NOMO-1 treated with DMSO at 0.1 percent for 48 hours (cell line): ENCODE results near the gene PRR35.
A peak's percentile ranks its signal among the peaks of the same experiment; 100 is the strongest.

ENCODE experiments used
- DNase-seq: peaks from one replicate; lab custom pipeline; 2025; ENCODE audit not compliant: unreplicated experiment; lab: John Stamatoyannopoulos, UW

Gene PRR35

DNA sequence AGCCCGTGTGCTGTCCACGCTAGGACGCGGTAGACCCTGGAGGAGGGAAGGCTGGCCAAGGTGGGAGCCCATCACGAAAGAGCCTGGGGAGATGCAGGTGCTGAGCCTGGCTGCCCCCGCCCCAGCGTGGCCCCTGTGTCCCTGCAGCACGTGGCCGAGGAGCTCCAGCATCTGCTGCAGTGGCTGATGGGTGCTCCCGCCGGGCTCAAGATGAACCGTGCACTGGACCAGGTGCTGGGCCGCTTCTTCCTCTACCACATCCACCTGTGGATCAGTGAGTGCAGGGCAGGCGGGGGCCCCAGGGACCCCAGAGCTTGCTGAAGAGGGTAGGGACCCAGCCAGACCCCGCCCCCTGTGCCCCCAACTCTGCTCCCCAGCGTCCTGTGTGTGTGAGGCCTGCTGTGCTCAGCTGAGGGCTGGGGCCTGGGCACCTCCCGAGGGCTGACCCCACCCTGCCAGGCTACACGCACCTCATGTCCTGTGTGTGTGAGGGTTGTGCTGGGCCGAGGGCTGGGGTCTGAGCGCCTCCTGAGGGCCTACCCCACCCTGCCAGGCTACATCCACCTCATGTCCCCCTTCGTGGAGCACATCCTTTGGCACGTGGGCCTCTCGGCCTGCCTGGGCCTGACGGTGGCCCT is 18.2 kb downstream of the PRR35 start:
- DNase-seq: no peak

DNA sequence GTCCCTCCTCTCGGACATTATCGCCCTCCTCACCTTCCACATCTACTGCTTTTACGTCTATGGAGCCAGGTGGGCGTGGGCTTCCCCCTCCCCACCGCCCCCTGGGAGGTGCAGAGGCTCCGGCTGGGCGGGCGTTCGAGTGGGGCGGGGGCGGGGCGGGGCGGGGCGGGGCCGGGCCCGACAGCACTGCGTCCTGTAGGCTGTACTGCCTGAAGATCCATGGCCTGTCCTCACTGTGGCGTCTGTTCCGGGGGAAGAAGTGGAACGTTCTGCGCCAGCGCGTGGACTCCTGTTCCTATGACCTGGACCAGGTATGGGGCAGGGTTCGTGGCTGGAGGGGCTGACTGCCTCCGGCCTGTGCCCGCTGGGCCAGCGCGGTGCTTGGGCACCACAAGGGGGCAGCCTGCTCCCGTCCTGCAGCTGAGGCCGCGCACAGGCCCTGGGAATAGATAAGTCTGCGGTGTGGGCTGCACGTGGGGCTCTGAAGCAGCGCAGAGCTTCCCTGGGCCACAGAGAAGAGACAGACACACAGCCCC is 18.7 kb downstream of the PRR35 start:
- DNase-seq: peak; percentile 79

DNA sequence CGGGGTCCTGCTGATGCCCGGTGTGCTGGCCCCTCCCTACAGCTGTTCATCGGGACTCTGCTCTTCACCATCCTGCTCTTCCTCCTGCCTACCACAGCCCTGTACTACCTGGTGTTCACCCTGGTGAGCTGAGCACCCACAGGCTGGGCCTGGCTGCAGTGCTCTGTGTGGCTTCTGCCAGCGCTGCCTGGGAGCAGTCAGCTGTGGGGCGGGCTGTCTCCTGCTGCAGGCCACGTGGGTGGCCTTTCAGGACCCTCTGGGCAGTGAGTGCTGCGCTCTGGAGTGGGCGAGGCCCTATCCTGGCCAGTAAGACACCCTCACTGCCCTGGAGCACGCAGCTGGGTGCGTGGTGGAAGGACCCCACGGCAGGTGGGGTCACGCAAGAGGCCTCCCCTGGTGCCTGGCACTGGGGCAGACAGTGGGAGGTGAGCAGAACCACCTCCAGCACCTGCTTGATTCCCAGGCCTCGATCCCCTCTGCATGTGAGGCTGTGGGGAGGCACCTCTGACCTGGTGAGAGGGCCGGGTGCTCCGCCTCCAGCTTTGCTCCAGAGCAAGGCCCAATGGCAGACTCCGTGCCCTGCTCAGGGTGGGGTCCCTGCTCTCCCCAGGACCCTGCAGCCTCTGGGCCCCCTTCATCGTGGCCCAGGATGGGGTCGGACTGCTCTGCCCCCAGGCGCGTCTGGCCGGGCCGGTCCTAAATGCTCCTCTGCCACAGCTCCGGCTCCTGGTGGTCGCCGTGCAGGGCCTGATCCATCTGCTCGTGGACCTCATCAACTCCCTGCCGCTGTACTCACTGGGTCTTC is 20.1 kb downstream of the PRR35 start:
- DNase-seq: no peak

DNA sequence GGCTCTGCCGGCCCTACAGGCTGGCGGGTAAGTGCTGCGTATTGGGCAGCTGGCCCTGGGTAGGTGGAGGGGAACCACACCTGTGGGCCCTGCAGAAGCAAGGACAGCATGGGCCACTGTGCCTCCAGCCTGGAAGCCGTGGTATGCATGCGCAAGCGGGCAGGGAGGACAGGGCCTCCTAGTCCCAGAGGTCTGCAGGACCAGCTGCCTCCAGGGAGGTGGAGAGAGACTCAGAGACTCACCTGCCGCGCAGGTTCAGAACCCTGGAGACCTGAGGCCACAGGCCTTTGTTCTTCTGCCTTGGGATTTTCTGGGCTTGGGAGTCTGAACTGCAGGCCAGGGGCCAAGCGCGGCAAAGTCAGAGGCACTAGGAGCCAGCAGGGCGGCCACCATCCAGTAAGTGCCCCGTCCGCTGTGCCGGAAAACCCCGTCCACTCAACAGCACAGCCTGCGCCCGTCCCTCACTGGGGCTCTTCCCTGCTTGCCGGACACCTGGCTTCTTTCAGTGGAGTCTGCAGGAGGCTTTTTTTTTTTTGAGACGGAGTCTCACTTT is 20.8 kb downstream of the PRR35 start:
- no peak for DNase-seq

DNA sequence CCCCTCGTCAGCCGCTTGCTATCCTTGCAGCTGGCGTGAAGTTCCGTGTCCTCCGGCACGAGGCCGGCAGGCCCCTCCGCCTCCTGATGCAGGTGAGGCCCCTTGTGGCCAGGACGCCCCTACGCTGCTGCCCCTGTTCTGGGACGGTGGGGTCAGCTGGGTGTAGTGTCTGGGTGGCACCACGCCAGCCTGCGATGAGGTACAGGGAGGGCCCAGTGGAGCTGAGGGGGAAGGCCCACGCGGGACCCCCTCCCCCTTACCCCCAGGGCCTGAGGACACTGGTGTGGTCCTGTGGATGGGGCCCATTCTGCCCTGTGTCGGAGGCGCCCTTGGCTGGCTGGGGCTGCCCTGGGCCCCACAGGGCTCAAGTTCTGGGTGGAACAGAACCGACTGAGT is 22.0 kb downstream of the PRR35 start:
- no peak for DNase-seq

DNA sequence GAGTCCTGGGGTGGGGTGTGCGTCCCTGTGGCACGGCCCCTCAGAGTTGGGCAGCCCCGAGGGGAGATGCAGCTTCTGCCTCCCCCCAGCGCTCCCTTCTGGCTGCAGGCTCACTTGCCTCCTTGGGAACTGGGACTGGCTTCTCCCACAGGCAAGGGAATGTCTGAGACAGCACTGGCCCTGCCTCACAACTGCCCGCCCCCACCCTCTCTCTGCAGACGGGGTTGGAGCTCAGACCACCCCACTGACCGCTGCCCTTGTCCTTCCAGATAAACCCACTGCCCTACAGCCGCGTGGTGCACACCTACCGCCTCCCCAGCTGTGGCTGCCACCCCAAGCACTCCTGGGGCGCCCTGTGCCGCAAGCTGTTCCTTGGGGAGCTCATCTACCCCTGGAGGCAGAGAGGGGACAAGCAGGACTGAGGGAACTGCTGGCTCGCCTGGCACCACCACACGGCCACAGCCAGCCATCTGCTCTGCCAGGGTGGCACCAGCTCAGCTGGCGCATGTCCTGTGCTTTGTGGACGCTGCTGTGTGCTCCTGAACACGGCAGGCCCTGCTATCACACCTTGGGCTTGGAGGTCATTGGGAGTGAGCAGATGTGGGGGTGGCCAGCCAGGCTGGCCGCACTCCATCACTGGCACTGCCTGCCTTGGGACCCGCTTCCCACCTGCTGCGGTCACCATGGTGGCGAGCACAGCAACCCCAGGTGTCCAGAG is 22.6 kb downstream of the PRR35 start:
- no peak for DNase-seq

DNA sequence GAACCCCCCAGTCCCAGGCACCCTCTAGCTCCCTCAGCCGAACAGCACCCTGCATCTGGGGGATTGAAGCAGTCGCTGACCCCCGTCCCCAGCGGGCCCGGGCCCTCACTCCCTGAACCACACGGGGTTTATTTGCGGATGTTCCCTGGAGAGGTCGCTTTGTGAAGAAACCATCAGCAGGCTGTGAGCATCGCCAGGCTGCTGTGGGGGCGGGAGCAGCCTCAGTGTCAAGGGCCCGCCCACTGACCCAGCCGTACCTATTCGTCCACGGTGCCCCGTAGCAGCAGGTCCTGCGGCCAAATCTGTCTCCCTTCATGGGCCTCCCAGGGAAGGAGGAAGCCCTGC is 23.2 kb downstream of the PRR35 start:
- no peak for DNase-seq

DNA sequence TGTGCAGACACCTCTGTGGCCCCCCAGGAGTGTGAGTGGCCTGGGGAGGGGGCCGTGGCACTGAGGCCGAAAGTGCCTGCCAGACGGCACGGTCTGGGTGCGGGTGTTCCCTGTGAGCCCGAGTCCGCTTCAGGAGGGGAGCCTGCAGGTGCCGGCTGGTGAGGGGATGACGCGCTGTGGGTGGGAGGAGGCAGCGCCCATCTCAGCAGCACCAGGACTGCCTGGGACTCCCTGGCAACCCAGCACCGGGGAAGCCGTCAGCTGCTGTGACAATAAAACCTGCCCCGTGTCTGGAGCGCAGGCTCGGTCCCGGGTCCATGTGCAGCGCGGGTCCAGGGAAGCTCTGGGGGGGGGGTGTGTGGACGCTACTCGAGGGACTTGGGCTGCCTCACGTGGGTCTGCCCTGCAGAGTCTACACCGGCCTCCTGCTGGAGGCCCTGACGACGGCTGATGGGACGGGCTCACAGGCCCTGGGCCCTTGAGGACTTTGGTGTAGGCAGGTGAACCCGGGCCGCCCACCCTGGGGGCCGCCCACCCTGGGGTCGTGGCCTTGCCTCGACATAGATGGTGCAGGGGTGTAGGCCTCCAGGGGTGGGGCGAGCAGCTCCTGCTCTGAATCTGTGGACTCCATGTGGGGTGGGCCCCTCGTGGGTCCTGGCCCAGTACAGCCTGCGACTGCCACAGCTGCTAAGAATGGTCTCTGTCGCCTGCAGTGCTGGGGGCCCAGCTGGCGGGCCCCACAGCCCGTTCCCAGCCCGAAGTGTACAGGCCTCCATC is 23.8 kb downstream of the PRR35 start:
- no peak for DNase-seq

DNA sequence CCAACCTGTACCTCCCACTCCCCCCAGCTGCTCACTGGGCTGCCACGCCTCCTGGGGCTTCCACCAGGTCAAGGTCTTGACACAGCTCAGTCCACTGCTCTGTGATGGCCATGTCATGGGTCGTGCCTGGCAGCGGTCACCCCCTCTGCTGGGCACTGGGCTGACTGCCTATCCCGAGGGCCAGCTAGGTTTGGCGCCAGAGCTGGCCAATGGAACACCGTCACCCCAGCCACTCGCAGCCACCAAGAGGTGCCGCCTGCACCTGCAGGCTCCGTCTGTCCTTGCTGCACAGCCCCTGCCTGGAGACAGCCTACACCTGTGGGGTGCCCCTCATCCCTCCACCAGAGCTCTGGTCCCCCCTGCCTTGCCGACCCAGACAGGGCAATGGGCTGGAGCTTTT is 25.2 kb downstream of the PRR35 start:
- no peak for DNase-seq

DNA sequence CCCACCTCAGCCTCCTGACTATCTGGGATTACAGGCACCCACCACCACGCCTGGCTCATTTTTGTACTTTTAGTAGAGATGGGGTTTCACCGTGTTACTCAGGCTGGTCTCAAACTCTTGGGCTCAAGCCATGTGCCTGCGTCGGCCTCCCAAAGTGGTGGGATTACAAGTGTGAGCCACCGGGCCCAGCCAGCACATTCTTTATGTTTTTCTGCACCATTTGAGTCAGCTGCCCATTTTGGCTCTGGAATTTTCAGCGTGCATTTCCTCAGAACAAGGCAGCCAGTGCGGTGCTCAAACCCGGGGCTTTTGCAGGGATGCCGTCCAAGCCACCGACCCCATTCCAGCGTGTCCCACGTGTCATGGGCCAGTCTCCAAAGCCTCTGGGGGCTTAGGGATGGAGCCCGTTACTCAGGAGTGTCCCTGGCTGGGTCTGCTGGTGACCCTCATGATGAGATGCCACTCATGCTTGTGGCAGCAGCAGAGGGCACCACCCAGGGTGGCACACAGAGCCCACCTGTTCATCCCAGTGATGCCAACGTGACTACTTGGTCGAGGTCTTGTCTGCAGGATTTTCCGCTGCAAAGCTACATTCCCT is 26.0 kb downstream of the PRR35 start:
- no peak for DNase-seq

DNA sequence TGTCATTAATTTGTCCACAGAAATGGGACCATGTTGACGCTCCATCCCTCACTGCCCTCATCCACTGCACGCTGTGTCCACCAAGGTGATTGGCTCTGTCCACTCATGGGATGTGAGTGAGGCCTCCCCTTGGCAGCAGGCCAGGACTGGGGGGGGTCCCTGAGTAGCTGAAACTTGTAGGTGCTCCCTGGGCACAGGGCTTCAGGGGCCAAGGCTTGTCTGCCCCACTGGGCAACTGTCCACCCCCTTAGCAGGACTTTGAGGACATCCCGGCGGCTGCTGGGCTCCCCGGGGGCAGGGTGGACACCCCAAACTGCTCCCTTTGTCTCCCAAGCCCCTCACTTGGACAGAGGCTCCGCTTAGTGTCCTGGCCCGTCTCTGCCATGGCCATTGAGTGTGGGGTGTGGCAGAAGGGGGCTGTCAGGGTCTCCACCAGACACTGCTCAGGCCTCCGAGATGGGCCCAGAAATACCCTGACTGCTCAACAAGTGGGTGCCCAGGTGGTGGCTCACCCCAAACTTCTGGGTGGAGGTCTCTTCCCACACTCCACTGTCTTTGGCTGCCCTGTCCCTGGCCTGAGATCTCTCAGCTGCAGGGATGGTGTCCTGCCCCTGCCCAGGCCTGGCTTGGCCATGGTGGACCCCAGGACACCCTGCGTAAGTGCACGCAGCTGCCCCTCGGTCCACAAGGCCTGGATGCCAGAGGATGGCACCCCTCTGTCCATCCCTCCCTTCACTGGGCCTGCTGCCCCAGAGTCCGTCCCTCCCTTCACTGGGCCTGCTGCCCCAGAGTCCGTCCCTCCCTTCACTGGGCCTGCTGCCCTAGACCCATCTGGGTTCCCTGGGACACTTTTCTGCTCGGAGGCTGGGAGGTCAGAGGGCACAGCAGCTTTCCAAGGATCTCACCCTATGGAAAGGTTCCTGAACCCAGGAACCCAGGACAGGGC is 26.7 kb downstream of the PRR35 start:
- no peak for DNase-seq

DNA sequence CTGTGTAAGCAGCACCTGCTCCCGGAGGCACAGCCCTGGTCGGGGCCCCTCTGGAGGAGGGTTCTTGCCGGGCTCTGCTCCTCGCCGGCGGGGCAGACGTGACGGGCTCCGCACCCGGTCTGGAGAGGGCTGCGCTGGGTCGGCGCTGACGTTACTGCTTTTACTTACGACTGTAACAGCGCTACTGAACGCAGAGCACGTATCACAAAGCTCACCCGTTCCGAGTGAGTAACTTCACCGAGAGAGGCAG is 28.4 kb downstream of the PRR35 start:
- peak; percentile 46 for DNase-seq

DNA sequence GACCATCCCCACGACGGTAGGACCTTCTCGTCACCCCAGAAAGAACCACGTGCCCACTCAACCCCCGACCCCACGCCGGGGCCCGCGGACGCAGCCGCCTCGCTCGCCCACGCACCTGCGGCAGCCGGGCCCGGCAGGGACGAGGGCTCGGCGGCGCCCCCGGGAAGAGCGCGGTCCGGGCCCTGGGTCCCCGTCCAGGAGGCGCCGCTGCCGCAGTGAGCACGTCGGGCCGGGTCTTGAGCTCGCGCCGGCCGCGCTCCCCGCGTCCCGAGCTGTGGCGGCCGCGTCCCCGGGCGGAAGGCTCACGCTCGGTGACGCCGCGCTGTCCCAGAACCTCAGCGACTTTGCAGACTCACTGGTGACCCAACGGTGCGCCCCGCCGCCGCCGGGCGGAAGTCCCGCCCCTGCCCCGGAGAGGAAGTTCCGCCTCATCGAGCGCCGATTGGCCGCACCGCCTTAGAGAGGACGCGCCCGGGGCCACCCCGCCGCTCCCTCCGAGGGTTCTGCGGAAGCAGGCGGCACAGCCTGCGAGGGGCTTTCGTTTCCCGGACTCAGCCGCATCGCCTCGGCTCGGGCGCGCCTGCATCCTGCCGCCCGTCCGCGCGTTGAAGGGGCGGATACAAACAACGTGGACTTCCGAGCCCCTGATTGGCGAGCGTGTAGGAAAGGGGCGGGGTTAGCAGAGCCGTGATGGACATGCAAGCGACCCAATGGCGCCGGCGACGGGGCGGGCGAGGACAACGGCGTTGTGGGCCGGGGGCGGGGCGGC is 28.9 kb downstream of the PRR35 start:
- DNase-seq: peak; percentile 90

DNA sequence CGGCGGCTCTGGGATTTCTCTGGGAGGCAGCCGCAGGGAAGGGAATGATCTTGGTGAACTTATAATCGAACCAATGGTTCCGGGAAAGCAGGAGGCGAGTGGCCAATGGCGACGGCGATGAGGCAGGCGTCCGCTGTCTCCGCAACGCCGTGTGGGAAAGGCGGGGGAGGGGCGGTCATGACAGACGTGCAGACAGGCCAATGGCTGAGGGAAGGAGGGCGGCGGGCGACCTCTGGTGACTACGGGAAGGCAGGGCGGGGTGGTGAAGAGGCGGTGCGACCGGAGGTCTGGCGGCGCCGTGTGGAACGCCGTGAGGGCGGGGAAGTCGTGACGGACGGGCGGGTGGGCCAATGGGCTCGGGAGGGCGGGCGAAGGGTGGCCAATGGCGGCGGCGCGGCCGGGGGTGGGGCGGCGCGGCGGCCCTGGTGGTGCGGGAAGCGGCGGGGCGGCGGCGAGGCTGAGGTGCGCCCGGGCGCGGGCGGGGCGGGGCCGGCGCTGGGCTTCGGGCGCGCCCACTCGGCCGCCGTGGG is 29.5 kb downstream of the PRR35 start, which contains the start of gene RAB40C:
Gene RAB40C (plus strand): TSS at position 409 of the 530 bp plus-strand sequence. CDS start 226 bp downstream, outside the sequence.
- peak; percentile 94 for DNase-seq

DNA sequence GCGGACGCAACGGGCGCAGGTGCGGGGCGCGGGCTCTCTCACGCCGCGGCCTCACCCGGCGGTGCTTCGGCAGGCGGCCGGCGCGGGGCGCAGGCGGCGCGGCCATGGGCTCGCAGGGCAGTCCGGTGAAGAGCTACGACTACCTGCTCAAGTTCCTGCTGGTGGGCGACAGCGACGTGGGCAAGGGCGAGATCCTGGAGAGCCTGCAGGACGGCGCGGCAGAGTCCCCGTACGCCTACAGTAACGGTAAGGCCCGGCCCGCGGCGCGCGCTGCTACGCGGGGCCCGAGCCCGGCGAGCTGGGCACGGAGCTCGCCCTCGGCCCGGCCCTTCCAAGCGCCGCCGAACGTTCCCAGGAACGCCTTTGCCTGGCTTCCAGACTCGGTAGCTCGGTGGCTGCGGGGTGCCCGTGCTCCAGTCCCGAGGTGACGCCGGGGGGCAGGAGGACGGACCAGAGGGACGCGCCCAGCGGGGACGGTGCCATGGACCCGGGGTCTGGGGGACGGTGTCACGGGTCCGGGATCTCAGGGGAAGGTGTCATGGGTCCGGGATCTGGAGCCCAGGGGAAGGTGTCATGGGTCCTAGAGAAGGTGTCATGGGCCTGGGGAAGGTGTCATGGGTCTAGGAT is 30.1 kb downstream of the PRR35 start:
- DNase-seq: no peak

DNA sequence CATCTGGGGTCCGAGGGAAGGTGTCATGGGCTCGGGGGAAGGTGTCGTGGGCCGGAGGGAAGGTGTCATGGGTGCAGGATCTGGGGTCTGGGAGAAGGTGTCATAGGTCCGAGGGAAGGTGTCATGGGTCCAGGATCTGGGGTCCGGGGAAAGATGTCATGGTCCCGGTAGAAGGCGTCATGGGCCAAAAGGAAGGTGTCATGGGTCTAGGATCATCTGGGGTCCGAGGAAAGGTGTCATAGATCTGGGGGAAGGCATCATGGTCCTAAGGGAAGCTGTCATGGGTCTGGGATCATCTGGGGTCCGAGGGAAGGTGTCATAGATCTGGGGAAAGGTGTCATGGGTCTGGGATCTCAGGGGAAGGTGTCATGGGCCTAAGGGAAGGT is 30.6 kb downstream of the PRR35 start:
- DNase-seq: no peak

DNA sequence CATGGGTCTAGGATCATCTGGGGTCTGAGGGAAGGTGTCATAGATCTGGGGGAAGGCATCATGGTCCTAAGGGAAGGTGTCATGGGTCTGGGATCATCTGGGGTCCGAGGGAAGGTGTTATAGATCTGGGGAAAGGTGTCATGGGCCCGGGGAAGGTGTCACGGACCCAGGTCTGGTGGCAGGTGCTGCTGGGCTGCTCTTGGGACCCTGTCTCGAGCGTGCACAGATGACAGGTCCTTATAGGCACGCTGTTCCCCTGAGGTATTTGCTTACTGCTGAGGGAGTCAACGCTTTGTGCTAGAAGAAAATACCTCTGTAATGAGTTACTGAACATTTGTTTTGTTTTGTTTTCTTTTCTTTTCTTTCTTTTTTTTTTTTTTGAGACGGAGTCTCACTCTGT is 31.0 kb downstream of the PRR35 start:
- DNase-seq: no peak

DNA sequence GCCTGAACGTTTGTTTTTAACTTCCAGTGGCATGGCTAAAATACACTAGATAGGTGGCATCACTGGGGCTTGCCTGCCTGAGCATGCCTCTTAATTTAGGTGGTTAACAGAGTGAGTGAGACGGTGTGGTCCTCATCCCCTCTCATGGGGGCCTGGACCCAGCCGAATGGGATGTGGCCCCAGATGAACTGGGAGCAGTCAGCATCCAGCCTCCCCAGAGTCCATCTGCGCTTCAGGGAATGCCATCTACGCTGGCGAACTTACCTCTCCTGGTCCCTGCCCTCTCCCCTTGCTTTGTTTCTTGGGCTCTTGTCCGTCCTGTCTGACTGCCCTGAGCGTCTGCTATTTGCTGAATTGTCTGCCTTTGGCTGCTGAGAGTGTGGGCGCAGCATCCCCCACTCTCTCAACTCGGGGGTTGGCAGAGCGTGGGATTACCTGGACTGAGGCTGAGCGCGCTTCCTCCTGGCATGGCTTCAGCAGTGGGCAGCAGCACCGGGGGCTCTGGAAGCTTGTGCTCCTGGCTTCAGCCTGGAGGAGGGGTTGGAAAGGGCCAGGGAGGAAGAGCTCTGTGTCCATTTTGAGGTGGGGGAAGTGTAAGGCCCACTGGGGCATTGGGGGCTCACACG is 31.8 kb downstream of the PRR35 start:
- no peak for DNase-seq
